ENCODE results near the gene TAS2R9. TPM values are rescaled to one million over a fixed set of nuclear protein-coding genes. Genes with fewer than 3 reads are reported as not detected.

Gene TAS2R9
- total and polyA plus RNA-seq, 2 of the 8 experiments (the other 6 are each of a cell fraction or from before 2014, with no cell fraction given) = not detected

DNA sequence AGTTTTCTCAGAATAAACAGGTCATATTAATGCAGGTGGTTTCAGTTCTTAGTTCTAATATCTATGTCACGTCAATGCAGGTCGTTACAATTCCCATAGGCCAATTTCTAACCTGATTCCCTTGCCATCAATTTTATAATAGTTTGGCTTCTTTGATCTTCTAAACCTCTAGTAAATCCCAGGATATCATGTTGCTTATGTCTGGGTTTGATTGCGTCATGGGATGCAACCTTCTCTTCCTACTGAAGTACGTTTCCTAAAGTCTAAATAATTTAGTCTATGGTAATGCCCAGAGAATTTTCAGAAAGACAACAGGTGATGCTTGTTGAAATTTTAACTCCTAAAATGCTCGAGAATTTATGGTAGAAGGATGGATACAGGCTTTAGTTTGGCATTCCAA lies 26.7 kb downstream of the TAS2R9 start (continued):
- TF ChIP-seq, protein P1, sequence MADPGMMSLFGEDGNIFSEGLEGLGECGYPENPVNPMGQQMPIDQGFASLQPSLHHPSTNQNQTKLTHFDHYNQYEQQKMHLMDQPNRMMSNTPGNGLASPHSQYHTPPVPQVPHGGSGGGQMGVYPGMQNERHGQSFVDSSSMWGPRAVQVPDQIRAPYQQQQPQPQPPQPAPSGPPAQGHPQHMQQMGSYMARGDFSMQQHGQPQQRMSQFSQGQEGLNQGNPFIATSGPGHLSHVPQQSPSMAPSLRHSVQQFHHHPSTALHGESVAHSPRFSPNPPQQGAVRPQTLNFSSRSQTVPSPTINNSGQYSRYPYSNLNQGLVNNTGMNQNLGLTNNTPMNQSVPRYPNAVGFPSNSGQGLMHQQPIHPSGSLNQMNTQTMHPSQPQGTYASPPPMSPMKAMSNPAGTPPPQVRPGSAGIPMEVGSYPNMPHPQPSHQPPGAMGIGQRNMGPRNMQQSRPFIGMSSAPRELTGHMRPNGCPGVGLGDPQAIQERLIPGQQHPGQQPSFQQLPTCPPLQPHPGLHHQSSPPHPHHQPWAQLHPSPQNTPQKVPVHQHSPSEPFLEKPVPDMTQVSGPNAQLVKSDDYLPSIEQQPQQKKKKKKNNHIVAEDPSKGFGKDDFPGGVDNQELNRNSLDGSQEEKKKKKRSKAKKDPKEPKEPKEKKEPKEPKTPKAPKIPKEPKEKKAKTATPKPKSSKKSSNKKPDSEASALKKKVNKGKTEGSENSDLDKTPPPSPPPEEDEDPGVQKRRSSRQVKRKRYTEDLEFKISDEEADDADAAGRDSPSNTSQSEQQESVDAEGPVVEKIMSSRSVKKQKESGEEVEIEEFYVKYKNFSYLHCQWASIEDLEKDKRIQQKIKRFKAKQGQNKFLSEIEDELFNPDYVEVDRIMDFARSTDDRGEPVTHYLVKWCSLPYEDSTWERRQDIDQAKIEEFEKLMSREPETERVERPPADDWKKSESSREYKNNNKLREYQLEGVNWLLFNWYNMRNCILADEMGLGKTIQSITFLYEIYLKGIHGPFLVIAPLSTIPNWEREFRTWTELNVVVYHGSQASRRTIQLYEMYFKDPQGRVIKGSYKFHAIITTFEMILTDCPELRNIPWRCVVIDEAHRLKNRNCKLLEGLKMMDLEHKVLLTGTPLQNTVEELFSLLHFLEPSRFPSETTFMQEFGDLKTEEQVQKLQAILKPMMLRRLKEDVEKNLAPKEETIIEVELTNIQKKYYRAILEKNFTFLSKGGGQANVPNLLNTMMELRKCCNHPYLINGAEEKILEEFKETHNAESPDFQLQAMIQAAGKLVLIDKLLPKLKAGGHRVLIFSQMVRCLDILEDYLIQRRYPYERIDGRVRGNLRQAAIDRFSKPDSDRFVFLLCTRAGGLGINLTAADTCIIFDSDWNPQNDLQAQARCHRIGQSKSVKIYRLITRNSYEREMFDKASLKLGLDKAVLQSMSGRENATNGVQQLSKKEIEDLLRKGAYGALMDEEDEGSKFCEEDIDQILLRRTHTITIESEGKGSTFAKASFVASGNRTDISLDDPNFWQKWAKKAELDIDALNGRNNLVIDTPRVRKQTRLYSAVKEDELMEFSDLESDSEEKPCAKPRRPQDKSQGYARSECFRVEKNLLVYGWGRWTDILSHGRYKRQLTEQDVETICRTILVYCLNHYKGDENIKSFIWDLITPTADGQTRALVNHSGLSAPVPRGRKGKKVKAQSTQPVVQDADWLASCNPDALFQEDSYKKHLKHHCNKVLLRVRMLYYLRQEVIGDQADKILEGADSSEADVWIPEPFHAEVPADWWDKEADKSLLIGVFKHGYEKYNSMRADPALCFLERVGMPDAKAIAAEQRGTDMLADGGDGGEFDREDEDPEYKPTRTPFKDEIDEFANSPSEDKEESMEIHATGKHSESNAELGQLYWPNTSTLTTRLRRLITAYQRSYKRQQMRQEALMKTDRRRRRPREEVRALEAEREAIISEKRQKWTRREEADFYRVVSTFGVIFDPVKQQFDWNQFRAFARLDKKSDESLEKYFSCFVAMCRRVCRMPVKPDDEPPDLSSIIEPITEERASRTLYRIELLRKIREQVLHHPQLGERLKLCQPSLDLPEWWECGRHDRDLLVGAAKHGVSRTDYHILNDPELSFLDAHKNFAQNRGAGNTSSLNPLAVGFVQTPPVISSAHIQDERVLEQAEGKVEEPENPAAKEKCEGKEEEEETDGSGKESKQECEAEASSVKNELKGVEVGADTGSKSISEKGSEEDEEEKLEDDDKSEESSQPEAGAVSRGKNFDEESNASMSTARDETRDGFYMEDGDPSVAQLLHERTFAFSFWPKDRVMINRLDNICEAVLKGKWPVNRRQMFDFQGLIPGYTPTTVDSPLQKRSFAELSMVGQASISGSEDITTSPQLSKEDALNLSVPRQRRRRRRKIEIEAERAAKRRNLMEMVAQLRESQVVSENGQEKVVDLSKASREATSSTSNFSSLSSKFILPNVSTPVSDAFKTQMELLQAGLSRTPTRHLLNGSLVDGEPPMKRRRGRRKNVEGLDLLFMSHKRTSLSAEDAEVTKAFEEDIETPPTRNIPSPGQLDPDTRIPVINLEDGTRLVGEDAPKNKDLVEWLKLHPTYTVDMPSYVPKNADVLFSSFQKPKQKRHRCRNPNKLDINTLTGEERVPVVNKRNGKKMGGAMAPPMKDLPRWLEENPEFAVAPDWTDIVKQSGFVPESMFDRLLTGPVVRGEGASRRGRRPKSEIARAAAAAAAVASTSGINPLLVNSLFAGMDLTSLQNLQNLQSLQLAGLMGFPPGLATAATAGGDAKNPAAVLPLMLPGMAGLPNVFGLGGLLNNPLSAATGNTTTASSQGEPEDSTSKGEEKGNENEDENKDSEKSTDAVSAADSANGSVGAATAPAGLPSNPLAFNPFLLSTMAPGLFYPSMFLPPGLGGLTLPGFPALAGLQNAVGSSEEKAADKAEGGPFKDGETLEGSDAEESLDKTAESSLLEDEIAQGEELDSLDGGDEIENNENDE (IDR thresholded peaks at IDR 0.05; ENCODE audit: insufficient replicate concordance, low read length) = no peak
- TF ChIP-seq MAFK (IDR thresholded peaks at IDR 0.05; ENCODE audit: low read depth, low read length) (no peak), RNF2 (IDR thresholded peaks at IDR 0.05; ENCODE audit: borderline replicate concordance, low read depth, low read length, missing control alignments, poor library complexity, severe bottlenecking) (no peak), CBX8 (IDR thresholded peaks at IDR 0.05; ENCODE audit: borderline replicate concordance, low read depth, low read length) (no peak), RXRA (IDR thresholded peaks at IDR 0.05; ENCODE audit: insufficient read depth, low read depth, low read length) (no peak), GTF2F1 (IDR thresholded peaks at IDR 0.05; ENCODE audit: borderline replicate concordance, low read depth, low read length) (no peak), POLR2AphosphoS5 (IDR thresholded peaks at IDR 0.05; ENCODE audit: low read depth, low read length) (no peak), CTBP2 (IDR thresholded peaks at IDR 0.05; ENCODE audit: borderline replicate concordance, insufficient read depth, insufficient read length, low read length) (no peak), NRF1 (IDR thresholded peaks at IDR 0.05; ENCODE audit: low read depth, low read length) (no peak)
- TF ChIP-seq, protein P2, sequence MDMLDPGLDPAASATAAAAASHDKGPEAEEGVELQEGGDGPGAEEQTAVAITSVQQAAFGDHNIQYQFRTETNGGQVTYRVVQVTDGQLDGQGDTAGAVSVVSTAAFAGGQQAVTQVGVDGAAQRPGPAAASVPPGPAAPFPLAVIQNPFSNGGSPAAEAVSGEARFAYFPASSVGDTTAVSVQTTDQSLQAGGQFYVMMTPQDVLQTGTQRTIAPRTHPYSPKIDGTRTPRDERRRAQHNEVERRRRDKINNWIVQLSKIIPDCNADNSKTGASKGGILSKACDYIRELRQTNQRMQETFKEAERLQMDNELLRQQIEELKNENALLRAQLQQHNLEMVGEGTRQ (IDR thresholded peaks at IDR 0.05; ENCODE audit: low read length) = no peak
